Measurements from ENCODE around the gene CACNB2.
"Not testable (repeated sequence)": the region's sequence is repeated elsewhere in the genome, so short reads cannot be mapped to it uniquely, and the experiment has no call there.

The CACNB2 gene

GRCh38 chr10:18202680-18203460 is 62.6 kb downstream of the CACNB2 start:
- no peak for DNase-seq

GRCh38 chr10:18203471-18203870 is 63.2 kb downstream of the CACNB2 start:
- DNase-seq = no peak

GRCh38 chr10:18204039-18204835 is 64.0 kb downstream of the CACNB2 start:
- no peak for DNase-seq

GRCh38 chr10:18205098-18205834 is 65.0 kb downstream of the CACNB2 start:
- no peak for DNase-seq

- not testable (repeated sequence) for DNase-seq
Measured at GRCh38 chr10:18208186-18208585, 68.0 kb downstream of the CACNB2 start.

GRCh38 chr10:18209241-18209640 is 69.0 kb downstream of the CACNB2 start:
- no peak for DNase-seq

GRCh38 chr10:18210711-18211110 is 70.5 kb downstream of the CACNB2 start:
- DNase-seq = no peak

GRCh38 chr10:18211862-18212261 is 71.6 kb downstream of the CACNB2 start:
- no peak for DNase-seq

GRCh38 chr10:18213271-18213670 is 73.0 kb downstream of the CACNB2 start:
- no peak for DNase-seq

- DNase-seq = no peak
Measured at GRCh38 chr10:18214691-18215563, 74.7 kb downstream of the CACNB2 start.

GRCh38 chr10:18216482-18216881 is 76.3 kb downstream of the CACNB2 start:
- no peak for DNase-seq

GRCh38 chr10:18217577-18217976 is 77.4 kb downstream of the CACNB2 start:
- DNase-seq = no peak

GRCh38 chr10:18219146-18219545 is 78.9 kb downstream of the CACNB2 start:
- DNase-seq = no peak

- no peak for DNase-seq
Measured at GRCh38 chr10:18221123-18221522, 80.9 kb downstream of the CACNB2 start.

GRCh38 chr10:18221882-18222281 is 81.7 kb downstream of the CACNB2 start:
- DNase-seq = no peak

- no peak for DNase-seq
Measured at GRCh38 chr10:18222866-18223265, 82.6 kb downstream of the CACNB2 start.

- no peak for DNase-seq
Measured at GRCh38 chr10:18223898-18224297, 83.7 kb downstream of the CACNB2 start.

- no peak for DNase-seq
Measured at GRCh38 chr10:18224626-18225445, 84.6 kb downstream of the CACNB2 start.

GRCh38 chr10:18226336-18226735 is 86.1 kb downstream of the CACNB2 start:
- no peak for DNase-seq

GRCh38 chr10:18229826-18230225 is 89.6 kb downstream of the CACNB2 start:
- no peak for DNase-seq

GRCh38 chr10:18230794-18231193 is 90.6 kb downstream of the CACNB2 start:
- DNase-seq = no peak

Data from activated gamma-delta T cell (primary cell).